Fibroblast of peridontal ligament (primary cell): Measurements from ENCODE around the gene BUD23.
"Not testable (repeated sequence)": the region's sequence is repeated elsewhere in the genome, so short reads cannot be mapped to it uniquely, and the experiment has no call there.

Source experiments
- DNase-seq: peaks from one replicate; pipeline ENCODE4 v3.0.0-alpha.2; 2010; ENCODE audit errors: extremely low read depth

BUD23 gene

DNA sequence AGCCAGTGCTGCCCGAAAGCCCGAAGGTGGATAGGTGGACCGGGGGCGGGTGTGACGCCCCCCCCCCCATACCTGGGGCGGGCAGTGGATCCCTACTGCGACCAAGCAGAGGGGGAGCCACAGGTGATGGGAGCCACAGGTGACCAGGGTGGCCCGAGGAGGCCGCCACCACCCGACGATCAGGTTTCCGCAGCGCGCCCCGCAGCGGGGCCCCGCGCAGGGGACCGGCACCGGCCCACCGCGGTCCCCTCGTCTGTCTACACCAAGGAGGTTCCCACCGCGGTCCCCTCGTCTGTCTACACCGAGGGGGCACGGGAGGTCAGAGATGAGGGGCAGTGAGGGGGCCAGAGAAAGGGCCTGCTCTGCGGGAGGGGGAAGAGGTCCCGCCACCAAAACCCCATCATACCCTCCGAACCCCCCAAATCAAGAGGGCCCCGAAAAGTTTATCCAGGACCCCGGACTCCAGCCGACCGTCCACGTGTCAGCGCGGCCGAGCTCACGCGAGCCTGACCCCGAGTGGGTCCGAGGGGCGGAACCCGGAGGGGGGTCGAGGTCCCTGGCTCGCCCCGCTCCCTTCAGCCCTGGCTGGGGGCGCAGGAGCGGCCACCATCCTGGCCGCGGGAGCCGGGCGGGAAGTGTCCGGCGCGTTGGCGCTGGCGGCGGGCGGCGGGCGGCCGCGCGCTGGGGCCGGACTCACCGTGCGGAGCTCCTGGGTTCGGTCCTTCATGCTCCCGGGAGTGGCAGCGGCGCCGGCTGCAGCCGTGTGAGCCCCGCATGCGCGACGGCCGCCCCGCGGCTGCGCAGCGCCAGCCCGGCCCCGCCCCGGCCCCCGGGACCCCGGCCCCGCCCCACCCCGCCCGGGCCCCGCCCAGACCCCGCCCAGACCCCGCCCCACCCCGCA lies 35.8 kb downstream of the BUD23 start, which contains the start of gene STX1A:
TSS of gene STX1A (minus strand) at position 765 of the 901 bp plus-strand sequence. CDS start at position 727, 38 bp downstream.
- DNase-seq, result peak; percentile 45

DNA sequence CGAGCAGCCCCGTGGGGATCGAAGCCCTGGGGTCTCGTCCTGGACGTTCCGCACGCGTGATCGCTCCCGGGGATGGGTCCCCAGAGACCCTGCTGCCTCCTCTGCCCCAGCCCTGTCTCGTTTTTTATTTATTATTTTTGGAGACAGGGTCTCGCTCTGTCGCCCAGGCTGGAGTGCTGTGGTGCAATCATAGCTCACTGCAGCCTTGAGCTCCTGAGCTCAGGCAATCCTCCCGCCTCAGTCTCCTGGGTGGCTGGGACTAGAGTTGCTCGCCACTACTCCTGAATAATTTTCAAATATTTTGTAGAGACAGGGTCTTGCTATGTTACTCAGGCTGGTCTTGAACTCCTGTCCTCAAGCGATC lies 36.4 kb downstream of the BUD23 start:
- DNase-seq, result no peak

- not testable (repeated sequence) for DNase-seq
Measured at GRCh38 chr7:73720443-73720842, 37.0 kb downstream of the BUD23 start.

GRCh38 chr7:73721377-73721817 lies 38.0 kb downstream of the BUD23 start:
- DNase-seq, result no peak

DNA sequence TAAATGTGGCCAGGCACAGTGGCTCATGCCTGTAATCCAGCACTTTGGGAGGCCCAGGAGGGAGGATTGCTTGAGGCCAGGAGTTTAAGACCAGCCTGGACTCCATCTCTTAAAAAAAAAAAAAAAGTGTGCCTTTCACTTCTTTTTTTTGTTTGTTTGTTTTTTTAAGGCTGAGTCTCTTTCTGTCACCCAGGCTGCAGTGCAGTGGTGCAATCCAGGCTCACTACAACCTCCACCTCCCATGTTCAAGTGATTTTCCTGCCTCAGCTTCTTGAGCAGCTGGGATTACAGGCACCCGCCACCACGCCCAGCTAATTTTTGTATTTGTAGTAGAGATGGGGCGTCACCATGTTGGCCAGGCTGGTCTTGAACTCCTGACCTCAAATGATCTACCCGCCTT lies 38.8 kb downstream of the BUD23 start:
- not testable (repeated sequence) for DNase-seq

DNA sequence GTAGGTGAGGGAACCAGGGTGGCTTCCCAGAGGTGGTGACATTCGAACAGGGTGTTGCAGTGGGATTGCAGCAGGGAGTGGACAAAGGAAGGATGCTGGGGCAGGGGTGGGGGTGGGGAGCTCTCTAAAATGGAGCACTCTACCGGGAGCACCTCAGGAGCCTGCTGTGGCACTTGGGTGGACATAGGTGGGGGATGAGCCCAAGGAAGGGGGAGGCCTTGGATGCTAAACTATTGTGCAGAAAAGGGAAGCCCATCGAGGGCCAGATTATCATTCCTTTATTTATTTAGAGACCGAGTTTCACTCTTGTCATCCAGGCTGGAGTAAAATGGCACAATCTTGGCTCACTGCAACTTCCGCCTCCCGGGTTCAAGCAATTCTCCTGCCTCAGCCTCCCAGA lies 39.4 kb downstream of the BUD23 start:
- no peak for DNase-seq

- no peak for DNase-seq
Measured at GRCh38 chr7:73723813-73724212, 40.4 kb downstream of the BUD23 start.

GRCh38 chr7:73726083-73726466 lies 42.7 kb downstream of the BUD23 start:
- DNase-seq, result no peak

DNA sequence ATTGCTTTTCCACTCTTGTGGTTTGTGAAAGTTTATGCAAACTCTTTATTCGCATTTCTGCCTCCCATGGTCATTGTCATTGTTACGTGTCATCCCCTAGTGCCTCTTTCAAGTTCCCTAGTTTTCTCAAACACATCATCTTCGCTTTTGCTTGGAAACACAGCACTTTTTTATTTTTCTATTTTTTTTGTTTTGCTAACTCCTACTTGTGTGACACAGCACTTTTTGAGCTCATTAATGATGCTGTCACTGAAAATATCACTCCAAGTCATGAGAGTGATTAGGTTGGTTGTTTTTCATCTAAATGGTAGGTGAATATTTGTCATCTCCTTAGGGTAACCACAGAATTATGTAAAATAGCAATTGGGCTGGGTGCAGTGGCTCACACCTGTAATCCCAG lies 44.6 kb downstream of the BUD23 start:
- no peak for DNase-seq

DNA sequence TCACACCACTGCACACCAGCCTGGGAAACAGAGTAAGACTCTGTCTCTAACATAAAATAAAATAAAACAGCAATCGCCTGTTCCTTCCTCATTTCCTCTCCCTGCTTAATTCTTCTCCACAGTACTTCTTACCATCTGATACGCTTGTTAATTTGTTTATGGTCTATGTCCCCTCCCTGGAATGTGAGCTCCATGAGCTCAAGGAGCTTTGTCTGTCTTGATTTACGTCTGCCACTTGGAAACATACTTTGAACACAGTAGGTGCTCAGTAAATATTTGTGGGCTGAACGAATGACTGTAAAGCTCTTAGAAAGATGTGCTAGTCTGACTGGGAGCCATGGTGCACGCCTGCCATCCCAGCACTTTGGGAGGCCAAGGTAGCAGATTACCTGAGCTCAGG lies 45.2 kb downstream of the BUD23 start:
- DNase-seq, result no peak

GRCh38 chr7:73730485-73730884 lies 47.1 kb downstream of the BUD23 start:
- no peak for DNase-seq

GRCh38 chr7:73732397-73732796 lies 49.0 kb downstream of the BUD23 start:
- no peak for DNase-seq

DNA sequence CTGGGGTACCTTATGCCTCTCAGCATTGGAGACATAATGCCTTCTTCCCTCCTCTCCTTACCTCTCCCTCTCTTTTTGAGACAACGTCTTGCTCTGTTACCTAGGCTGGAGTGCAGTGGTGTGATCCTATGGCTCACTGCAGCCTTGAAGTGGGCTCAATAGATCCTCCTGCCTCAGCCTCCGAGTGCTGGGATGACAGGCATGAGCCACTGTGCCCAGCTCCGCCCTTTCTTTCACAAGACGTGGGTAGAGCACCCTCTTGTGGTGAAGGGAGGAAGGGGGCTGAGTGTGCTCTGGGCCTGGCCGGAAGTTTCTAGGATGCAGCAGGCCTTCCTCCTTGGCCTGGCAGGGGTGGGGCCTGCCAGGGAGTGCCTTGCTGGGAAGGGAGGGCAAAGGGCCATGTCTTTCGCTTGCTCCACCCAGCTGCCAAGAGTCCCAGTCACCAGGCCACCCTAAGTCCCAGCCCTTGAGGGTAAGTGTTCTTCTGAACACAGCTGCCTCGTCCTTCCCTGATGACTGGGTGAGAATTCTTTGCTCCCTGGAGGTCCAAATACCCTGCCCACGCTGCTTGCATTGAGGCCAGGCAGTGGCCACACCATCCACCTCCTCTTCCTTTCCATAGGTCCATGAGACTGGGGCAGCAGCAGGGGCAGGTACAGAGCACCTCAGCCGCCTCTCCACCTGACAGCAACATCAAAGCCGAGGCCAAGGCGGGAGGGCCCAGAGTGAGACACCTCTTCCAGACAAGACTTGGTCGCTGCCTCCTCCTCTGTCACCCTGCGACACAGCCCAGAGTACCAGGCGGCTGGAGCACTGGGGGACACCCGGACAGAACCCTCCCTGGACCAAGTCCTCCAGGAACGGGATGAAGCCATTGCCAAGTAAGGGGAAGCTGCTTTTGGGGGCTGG lies 51.5 kb downstream of the BUD23 start:
- DNase-seq, result peak; percentile 69

DNA sequence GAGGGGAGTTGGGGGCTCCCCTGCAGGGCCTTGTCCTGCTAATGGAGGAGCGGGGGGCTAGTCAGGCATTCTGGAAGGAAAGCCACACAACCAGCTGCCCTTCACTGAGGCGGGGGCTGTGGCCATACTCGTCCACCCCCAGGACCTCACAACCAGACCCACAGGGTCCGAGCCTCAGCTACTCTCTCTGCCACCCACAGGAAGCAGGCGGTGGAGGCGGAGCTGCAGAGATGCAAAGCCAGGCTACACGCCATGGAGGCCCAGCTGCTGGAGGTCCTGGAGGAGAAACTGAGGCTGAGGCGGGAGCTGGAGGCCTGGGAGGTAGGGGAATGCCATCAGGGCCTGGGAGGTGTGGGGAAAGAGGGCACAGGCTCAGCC lies 52.1 kb downstream of the BUD23 start:
- no peak for DNase-seq

DNA sequence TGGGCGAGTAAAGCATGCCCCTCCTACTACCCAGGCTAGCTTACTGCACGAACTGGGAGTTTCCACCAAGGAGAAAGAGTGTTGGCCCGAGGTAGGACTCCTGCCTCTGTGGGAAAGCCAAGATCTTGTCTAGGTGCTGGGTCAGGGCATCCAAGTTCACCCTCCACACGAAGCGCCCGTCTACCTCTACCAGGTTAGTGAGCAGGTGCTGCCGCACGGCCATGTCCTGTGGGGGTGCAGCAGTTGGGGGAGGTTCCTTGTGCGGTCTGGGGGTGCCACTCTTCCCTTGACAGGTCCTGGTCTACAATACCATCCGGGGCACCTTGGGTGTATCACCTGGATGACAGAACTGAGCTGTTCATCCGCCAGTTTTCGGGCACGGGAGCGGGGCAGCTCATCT lies 53.5 kb downstream of the BUD23 start:
- no peak for DNase-seq

GRCh38 chr7:73737491-73738219 lies 54.3 kb downstream of the BUD23 start:
- no peak for DNase-seq

DNA sequence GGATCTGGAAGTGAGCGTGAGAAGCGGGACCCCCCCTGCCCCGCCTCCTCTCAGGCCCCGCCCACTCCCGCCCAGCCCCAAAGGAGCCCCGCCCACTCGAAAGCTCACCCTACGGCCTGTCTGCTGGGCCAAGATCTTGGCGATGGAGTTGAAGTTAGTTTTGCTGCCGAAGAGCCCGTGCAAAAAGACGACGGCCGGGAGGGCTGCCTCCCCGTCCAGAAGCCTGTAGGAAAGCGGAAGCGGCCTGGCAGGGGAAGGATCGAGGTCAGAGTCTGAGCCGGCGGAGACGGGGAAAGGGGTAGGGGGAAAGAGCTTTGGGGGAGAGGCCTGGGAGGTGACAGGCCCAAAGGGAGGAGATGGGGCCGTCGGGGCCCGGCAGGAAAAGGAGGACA lies 54.8 kb downstream of the BUD23 start:
- peak; percentile 45 for DNase-seq

DNA sequence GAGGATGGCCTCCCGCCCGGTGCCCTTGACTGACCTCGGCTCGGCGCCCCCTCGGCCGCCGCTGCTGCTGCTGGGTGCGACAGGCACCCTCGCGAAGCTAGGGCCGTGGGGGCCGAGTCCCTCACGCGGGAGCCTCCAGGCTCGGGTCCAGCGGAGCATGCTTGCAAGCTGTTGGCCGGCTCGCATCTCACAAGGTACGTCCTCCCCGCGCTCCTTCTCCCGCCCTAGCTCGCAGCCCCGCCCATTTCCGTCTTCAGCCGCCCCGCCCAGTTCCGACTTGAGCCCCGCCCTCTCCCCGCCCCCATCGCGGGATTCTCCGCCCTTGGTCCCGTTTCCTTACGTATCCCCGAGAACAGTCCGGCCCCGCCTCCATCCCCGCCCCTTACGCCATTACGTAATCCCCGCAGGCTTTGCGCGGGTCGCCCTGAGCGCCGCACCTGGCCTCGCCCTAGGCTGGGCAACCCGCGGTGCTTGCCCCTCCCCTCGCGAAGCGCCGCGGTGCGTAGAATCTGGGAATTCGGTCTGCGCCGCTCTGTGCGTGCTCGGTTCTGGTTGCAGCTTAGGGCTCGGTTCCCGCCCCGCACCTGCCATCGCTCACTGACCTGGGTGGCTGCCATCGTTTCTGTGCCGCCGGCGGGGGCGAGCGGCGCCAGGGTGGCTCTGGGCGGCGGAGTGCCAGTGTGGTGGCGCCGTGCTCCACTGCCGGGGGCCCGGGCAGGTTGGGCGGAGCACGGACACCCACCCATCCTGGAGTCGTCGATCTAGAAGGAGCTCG lies 55.4 kb downstream of the BUD23 start, which contains the start of gene ABHD11:
TSS of gene ABHD11 (minus strand) at position 191 of the 775 bp plus-strand sequence. CDS start at position 159, 32 bp downstream.
- peak; percentile 92 for DNase-seq

- DNase-seq, result no peak
Measured at GRCh38 chr7:73739387-73739767, 56.0 kb downstream of the BUD23 start.

GRCh38 chr7:73740212-73740611 lies 56.8 kb downstream of the BUD23 start:
- no peak for DNase-seq

DNA sequence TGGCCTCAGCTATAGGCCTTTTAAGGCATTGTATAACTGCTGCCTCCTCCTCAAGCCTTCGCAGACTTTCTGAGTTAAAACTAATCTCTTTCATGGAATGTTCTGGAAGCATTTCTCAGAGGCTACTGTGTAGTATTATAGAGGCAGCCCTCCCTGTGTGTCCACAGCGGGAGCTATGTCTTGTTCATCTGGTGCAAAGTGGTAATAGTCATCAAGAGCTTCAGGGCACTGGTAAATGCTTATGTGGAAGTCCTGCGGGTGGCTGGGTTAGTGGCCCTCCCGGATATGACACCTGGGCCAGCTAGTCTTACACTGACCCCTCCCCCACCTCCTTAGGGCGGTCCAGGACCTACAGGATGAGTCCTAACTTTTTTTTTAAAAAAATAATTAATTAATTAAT lies 57.4 kb downstream of the BUD23 start:
- no peak for DNase-seq
